B cell (primary cell): ENCODE measurements around the gene IBA57. TPM values are rescaled to one million over a fixed set of nuclear protein-coding genes. Genes with fewer than 3 reads are reported as not detected.

Experiments used
- ATAC-seq: fragments of 200-7000 bp; cut with Tn5 transposase; one replicate; pipeline ENCODE4 v1.10.0; 2021; ENCODE audit warnings: low read depth, mild to moderate bottlenecking, moderate number of reproducible peaks, moderate library complexity
- CTCF ChIA-PET: fragments of 350-600 bp; sonication (Branson Sonifier 250); formaldehyde crosslinking; loops from one replicate; lab custom pipeline; 2021; ENCODE audit warnings: antibody characterized with exemption, inconsistent platforms; lab: Charles Lee
- POLR2A ChIA-PET: fragments of 350-600 bp; sonication (Branson Sonifier 250); formaldehyde crosslinking; loops from one replicate; lab custom pipeline; 2021; ENCODE audit warnings: antibody characterized with exemption; lab: Charles Lee
- DNase-seq: peaks from one replicate; pipeline ENCODE4 v3.0.0; 2013
- H2AFZ ChIP-seq: 2 replicates; pipeline ENCODE4 v1.6.1; 2012; ENCODE audit warnings: mild to moderate bottlenecking, low read depth, low read length; ENCODE audit not compliant: insufficient read depth, poor library complexity, severe bottlenecking
- H3K27ac ChIP-seq, 2 donors: 1 replicate in 1 of 2; 2 replicates in 1 of 2; pipeline ENCODE4 v1.5.1; 2012 to 2013; ENCODE audit warnings: low read length in 2 of 2, mild to moderate bottlenecking in 2 of 2, moderate library complexity in 1 of 2
- H3K27me3 ChIP-seq, 4 experiments: fragments of 200-600 bp in 1 of 4; sonication (generic) in 1 of 4; replicated peaks in 1 of 4; 1 replicate in 2 of 4; 2 replicates in 2 of 4; pipeline versions ENCODE4 v1.6.1 to v1.7.0; 2013 to 2016; ENCODE audit warnings: low read length in 3 of 4, mild to moderate bottlenecking in 2 of 4, mixed read lengths in 1 of 4, moderate library complexity in 1 of 4; ENCODE audit not compliant: insufficient read depth in 4 of 4, control insufficient read depth in 3 of 4; ENCODE audit errors: control extremely low read depth in 1 of 4
- H3K36me3 ChIP-seq, 2 experiments: replicated peaks in 1 of 2; 1 replicate in 1 of 2; 2 replicates in 1 of 2; pipeline versions ENCODE4 v1.6.1 to v1.7.1; 2013; ENCODE audit warnings: low read length in 1 of 2; ENCODE audit not compliant: insufficient read depth in 2 of 2, control insufficient read depth in 1 of 2; ENCODE audit errors: control extremely low read depth in 1 of 2, extremely low read depth in 1 of 2
- H3K4me1 ChIP-seq, 2 donors: fragments of 200-600 bp in 1 of 2; sonication (generic) in 1 of 2; 1 replicate in 1 of 2; 2 replicates in 1 of 2; pipeline versions ENCODE4 v1.5.1 to v1.6.1; 2013 to 2017; ENCODE audit warnings: low read length in 2 of 2; ENCODE audit not compliant: control insufficient read depth in 2 of 2, insufficient read depth in 2 of 2
- H3K4me2 ChIP-seq: replicated peaks from 2 replicates; pipeline ENCODE3; 2012; ENCODE audit warnings: mild to moderate bottlenecking, low read depth, low read length; ENCODE audit not compliant: poor library complexity, severe bottlenecking
- H3K4me3 ChIP-seq, 5 experiments: fragments of 200-600 bp in 1 of 5; sonication (generic) in 1 of 5; 1 replicate in 3 of 5; 2 replicates in 2 of 5; pipeline versions ENCODE4 v1.5.1 to v1.7.0; 2011 to 2016; ENCODE audit warnings: low read length in 4 of 5, mild to moderate bottlenecking in 4 of 5, low read depth in 2 of 5, control low read depth in 1 of 5, moderate library complexity in 1 of 5; ENCODE audit not compliant: insufficient read depth in 1 of 5; ENCODE audit errors: control extremely low read depth in 1 of 5, extremely low read depth in 1 of 5
- H3K79me2 ChIP-seq: fragments of 200-600 bp; sonication (generic); one replicate; pipeline ENCODE4 v1.6.0; 2016; ENCODE audit warnings: low read length; ENCODE audit not compliant: control insufficient read depth, insufficient read depth
- H3K9ac ChIP-seq: fragments of 200-600 bp; sonication (generic); 2 replicates; pipeline ENCODE4 v1.6.1; 2017; ENCODE audit warnings: mild to moderate bottlenecking, low read length, moderate library complexity
- H3K9me3 ChIP-seq, 3 donors: one replicate each; pipeline versions ENCODE4 v1.6.1 to v1.7.1; 2013; ENCODE audit warnings: low read length in 2 of 3; ENCODE audit not compliant: control insufficient read depth in 2 of 3, insufficient read depth in 1 of 3; ENCODE audit errors: control extremely low read depth in 1 of 3
- H4K20me1 ChIP-seq: 2 replicates; pipeline ENCODE4 v1.6.0; 2012; ENCODE audit warnings: mild to moderate bottlenecking, low read length; ENCODE audit not compliant: insufficient read depth, control insufficient read depth, poor library complexity, severe bottlenecking
- H3K27ac Mint-ChIP-seq: one replicate; pipeline ENCODE4 v1.8.0; 2021; ENCODE audit warnings: mixed read lengths
- H3K27me3 Mint-ChIP-seq: one replicate; pipeline ENCODE4 v1.8.0; 2021; ENCODE audit warnings: mixed read lengths
- H3K4me1 Mint-ChIP-seq: one replicate; pipeline ENCODE4 v1.8.0; 2021; ENCODE audit warnings: mixed read lengths
- H3K4me3 Mint-ChIP-seq: one replicate; pipeline ENCODE4 v1.8.0; 2021; ENCODE audit warnings: mixed read lengths
- H3K9me3 Mint-ChIP-seq: one replicate; pipeline ENCODE4 v1.8.0; 2022; ENCODE audit warnings: mixed read lengths; ENCODE audit not compliant: insufficient read depth
- EZH2 ChIP-seq: IDR thresholded peaks from 2 replicates; pipeline ENCODE4 v1.6.1; 2012; ENCODE audit warnings: borderline replicate concordance, low read depth, mild to moderate bottlenecking, moderate library complexity, low read length; ENCODE audit not compliant: insufficient read depth, poor library complexity, severe bottlenecking
- WGBS: methylation state at CpG from one replicate; pipeline ENCODE4 v1.1.5; 2013; ENCODE audit warnings: missing lambda C conversion rate; ENCODE audit not compliant: insufficient coverage; 5-methylcytosine and 5-hydroxymethylcytosine counted together
- intact Hi-C: fragments of 100-400 bp; cut with micrococcal nuclease; formaldehyde crosslinking; loops from one replicate; pipeline ENCODE4 v1.10.0; 2022
- polyA plus RNA-seq: library from polyadenylated mRNA; depleted of rRNA; stranded (reverse); fragments of >200 nt; gene quantifications from 2 replicates; pipeline ENCODE4 v1.2.3, GENCODE V29; 2012
- total RNA-seq, 2 donors: library from RNA; stranded (reverse); fragments of 120-200 nt in 1 of 2; gene quantifications; 1 replicate in 1 of 2; 2 replicates in 1 of 2; pipeline versions ENCODE4 v1.2.3 to v1.2.4, GENCODE V29; 2013 to 2022
- TF ChIP-seq, protein P1 (sequence below): fragments of 200-600 bp; IDR thresholded peaks from one replicate; pipeline ENCODE4 v1.8.0; 2022; ENCODE audit warnings: antibody characterized with exemption, mild to moderate bottlenecking

Gene IBA57
- total and polyA plus RNA-seq, 2 donors (not counting 1 experiment from before 2014, with no cell fraction given), result 5.2 to 12.8 TPM

DNA sequence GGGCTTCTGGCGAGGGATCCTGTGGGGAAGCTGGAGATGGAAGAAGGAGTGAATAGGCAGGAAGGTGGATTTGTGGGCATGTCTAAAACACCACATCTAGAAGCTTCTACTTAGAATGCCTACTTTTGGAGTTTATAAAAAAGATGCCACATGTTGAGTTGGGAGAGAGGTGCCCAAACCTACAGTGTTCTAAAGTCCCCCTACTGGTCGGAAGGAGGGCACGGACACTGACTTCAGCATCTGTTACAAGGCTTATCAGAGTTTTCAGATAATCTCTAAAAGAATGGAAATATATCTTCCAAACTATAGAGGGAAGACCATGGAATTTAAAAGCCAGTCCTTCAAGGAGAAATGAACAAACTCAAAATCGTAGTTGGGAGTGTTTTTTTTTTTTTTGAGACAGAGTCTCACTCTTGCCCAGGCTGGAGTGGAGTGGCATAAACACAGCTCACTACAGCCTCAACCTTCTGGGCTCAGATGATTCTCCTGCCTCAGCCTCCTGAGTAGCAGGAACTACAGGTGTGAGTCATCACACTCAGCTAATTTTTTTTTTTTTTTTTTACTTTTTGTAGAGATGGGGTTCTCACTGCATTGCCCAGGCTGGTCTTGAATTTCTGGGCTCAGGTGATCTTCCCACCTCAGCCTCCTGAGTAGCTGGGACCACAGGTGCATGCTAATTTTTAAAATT, 14.8 kb downstream of the IBA57 start:
- no peak overlapping the region for H2AFZ ChIP-seq
- H3K4me1 ChIP-seq, result no peaks in the 10 kb centered on the region
- H3K4me2 ChIP-seq, result no peak overlapping the region
- no peaks in the 10 kb centered on the region for H3K27me3 ChIP-seq
- POLR2A ChIA-PET, result no interaction called here
- H3K79me2 ChIP-seq, result peaks cover 9% of the 10 kb centered on the region
- CTCF ChIA-PET, result interaction anchor here (0.7 to 1.4 kb wide), 3 partner anchors 13 to 85 kb away, joined by 3 to 5 read pairs (median 3); no protein-coding TSS in a partner anchor
- no peak overlapping the region for H3K9ac ChIP-seq
- no peak for ATAC-seq
- DNase-seq, result peak; percentile 42
- H3K4me3 ChIP-seq, result no peak overlapping the region
- H3K9me3 ChIP-seq, result no peaks in the 10 kb centered on the region
- H3K4me1 Mint-ChIP-seq, result peaks cover 4% of the 10 kb centered on the region
- no CpG with 5 or more reads among the region's 4 CpGs for WGBS
- H3K9me3 Mint-ChIP-seq, result no peaks in the 10 kb centered on the region
- H3K27me3 Mint-ChIP-seq, result no peaks in the 10 kb centered on the region
- TF ChIP-seq, protein P1, sequence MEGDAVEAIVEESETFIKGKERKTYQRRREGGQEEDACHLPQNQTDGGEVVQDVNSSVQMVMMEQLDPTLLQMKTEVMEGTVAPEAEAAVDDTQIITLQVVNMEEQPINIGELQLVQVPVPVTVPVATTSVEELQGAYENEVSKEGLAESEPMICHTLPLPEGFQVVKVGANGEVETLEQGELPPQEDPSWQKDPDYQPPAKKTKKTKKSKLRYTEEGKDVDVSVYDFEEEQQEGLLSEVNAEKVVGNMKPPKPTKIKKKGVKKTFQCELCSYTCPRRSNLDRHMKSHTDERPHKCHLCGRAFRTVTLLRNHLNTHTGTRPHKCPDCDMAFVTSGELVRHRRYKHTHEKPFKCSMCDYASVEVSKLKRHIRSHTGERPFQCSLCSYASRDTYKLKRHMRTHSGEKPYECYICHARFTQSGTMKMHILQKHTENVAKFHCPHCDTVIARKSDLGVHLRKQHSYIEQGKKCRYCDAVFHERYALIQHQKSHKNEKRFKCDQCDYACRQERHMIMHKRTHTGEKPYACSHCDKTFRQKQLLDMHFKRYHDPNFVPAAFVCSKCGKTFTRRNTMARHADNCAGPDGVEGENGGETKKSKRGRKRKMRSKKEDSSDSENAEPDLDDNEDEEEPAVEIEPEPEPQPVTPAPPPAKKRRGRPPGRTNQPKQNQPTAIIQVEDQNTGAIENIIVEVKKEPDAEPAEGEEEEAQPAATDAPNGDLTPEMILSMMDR, result peak; percentile 49
- TF ChIP-seq EZH2, result no peak
- H3K27ac ChIP-seq, result no peak overlapping the region
- intact Hi-C loops, result no loop called here
- no peak overlapping the region for H3K27ac Mint-ChIP-seq
- peaks cover 0 to 3% of the 10 kb centered on the region in 2 experiments for H3K36me3 ChIP-seq
- peaks cover 4% of the 10 kb centered on the region for H4K20me1 ChIP-seq
- no peak overlapping the region for H3K4me3 Mint-ChIP-seq

DNA sequence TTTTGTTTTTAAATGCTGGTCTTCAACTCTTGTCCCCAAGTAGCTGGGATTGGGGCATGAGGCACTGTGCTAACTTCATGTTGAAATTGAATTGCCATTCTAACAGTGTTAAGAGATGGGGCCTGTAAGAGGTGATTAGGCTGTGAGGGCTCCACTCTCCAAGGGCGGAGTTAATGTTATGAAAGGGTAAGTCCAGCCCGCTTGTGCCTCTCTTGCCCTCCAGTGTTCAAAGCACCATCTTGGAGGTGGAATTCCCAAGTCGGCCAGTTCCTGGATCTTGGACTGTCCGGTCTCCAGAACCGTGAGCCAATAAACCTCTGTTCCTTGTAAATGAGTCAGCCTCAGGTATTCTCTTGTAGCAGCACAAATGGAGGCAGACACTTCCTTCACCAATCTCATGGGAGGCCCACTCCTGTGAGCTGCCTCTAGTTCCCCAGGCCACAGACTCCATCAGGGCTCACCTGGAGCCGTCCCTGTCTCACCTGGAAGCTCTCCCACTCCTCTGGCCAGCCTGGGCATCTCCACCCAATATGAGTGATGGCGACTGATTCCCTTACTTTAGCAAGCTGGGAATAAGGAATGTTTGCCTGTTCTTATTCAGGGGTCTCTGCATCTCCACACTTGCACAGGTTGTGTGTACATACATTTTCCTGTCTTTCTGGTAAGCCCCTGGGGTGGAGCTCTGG, 15.5 kb downstream of the IBA57 start:
- WGBS, result 97% methylated on average over 6 of the region's 7 CpGs
- Histone ChIP-seq H3K4me1 (no peaks in the 10 kb centered on the region), H3K4me2 (no peak overlapping the region), H3K9me3 (no peaks in the 10 kb centered on the region), H3K79me2 (peaks cover 3% of the 10 kb centered on the region), H3K36me3 (no peaks in the 10 kb centered on the region), H3K9ac (no peak overlapping the region), H3K4me3 (no peak overlapping the region), H3K27ac (no peak overlapping the region), H3K27me3 (no peaks in the 10 kb centered on the region), H4K20me1 (no peaks in the 10 kb centered on the region), H2AFZ (no peak overlapping the region)
- POLR2A ChIA-PET, result no interaction called here
- no peak for ATAC-seq
- intact Hi-C loops, result no loop called here
- CTCF ChIA-PET, result interaction anchor here (0.7 to 1.3 kb wide), 2 partner anchors 12 to 86 kb away, joined by 3 read pairs; no protein-coding TSS in a partner anchor
- Mint-ChIP-seq H3K4me3 (no peak overlapping the region), H3K27ac (no peak overlapping the region), H3K27me3 (no peaks in the 10 kb centered on the region), H3K9me3 (no peaks in the 10 kb centered on the region), H3K4me1 (peaks cover 4% of the 10 kb centered on the region)
- TF ChIP-seq EZH2, result no peak
- TF ChIP-seq, protein P1, result no peak
- no peak for DNase-seq
